ENCODE results near the gene SHROOM2.
"Not testable (repeated sequence)": the region's sequence is repeated elsewhere in the genome, so short reads cannot be mapped to it uniquely, and the experiment has no call there.

Gene SHROOM2

DNA sequence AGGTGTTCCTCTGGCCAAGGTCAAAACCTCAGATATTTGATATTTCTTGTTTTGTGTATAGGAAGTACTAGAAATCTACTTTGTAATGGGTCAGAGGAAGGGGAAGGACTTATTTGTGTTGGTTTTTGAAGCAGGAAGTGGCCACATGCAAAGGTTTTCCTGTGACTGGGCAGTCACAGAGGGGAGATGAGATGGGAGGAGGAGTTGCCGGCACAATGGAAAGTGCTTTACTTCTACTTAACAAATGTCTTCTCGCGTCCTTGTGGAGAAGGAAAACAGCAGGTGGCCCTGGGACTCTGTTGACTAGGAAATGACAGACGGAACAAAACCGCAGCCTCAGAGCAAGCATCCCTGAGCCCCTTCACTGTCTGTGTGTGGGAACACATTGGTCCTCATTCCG is 46.6 kb downstream of the SHROOM2 start:
- no peak for DNase-seq

DNA sequence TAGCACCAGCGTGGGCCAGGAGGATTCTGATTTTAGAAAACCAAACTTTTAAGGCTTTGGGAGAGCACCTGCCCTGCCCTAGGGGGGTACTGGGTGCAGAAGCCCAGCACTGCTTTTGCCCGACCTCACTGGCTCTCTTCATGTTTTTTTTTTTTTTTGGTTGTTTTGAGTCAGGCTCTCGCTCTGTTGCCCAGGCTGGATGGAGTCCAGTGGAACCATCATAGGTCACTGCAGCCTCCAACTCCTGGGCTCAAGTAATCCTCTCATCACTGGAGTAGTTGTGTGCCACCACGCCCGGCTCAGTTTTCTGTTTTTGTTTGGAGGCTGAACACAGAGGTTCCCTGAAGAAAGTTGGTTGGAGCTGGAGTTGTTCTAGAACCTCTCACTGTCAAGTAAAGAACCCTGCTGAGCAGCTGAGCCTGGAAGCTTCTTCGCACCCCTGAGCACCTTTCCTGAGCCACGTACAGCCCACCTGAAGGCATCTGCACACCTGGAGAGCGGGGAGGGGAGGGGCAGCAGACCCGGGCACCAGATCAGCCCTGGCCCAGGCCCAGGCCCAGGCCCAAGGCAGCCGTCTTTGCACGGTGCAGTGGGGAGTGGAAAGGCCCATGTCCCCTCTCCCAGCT is 49.5 kb downstream of the SHROOM2 start:
- DNase-seq, result no peak

DNA sequence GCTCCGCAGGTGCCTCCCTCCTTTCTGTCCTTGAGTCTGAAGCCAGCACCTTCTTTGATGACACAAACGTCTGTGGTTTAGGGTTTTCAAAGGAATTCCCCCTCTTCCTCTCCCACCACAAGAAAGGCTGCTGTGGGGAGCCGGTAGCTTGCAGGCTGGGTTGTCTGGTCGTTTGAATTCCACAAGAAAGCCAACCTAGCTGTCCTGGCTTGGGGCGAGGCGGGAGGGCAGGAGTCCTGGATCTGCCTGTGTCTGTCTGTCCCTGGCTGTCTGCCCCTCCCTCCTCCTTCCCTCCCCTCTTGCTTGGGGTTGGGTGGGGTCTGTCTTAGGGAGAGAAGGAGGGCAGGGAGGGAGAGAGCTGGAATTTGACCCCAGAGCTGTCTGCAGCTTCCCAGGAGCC is 56.3 kb downstream of the SHROOM2 start:
- no peak for DNase-seq

DNA sequence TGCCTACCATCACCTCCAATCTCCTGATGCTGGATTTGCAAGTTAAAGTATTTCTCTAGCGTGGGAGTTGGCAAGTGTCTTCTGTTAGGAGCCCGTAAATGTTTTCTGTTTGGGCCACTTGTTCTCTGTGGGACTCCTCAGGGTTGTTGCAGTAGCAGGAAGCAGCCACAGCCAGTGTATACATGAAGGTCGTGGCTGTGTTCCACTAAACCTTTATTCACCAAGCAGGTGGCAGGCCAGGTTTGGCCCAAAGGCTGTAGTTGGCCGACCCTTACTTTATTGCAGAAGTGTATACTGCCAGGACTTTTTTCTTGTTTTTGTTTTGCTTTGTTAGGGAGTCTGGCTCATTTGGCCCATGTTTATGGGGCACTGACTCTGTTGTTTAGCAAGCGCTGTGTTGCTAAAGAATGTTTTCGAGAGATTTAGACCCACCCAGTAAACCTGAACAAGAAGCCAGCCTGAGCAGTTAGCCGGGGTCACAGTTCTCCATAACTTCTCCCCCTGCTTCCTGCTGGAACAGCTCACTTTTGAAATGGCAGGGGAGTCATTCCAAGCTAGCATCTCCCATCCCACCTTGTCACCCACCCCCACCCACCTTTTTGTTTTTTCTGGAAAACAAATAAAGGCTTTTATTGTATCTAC is 58.8 kb downstream of the SHROOM2 start:
- DNase-seq, result no peak

DNA sequence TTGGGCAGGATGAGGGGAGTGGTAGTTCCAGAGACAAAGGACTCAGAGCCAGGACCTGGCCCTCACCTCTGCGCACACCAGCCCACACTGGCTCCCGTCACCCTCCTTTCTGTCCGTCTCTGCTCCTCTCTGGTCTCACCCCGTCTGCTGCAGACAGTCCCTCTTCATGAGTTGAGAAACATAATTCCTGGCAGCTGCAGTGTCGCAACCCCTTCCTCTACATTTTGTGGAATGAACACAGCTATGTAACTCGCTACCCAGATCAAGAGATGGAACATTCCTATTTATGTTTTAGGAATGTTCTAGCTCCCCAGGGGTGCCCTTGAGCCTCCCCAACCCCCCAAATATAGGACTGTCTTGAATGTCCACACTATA is 59.3 kb downstream of the SHROOM2 start:
- no peak for DNase-seq

DNA sequence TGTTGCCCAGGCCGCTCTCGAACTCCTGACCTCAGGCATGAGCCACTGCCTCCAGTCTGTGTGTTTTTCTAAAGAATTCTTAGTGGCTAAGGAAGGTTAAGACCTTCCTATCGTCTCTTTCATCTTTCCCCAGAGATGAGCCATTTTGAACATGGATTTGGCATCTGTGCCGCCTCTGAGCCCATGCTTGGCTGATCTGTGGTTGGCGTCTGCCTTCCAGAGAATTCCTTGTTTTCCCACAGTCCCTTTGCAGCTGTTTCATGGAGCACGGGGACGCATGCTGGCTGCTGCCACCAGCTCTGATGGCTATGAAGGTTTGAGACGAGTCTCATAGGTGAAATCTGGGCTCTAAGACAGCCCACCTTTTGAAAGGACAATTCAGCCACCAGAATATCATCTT is 60.4 kb downstream of the SHROOM2 start:
- no peak for DNase-seq

DNA sequence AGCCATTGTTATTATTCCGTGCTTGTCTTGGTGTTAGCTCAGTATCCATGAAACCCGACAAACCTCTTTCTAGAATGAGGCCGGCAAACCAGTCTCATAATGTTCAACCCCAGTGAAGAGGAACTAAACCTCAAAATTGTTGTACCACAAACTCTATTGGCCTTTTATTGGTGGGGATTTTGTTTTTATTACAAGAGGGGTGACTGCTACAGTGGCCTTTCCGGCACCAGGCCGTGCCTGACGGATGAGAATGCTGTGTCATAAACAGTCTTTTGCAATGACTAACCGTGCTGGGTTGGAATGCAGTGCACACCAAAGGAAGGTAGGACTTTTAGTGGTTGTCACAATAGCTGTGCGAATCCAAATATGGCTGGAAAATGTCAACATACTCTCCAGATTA is 60.8 kb downstream of the SHROOM2 start:
- no peak for DNase-seq

DNA sequence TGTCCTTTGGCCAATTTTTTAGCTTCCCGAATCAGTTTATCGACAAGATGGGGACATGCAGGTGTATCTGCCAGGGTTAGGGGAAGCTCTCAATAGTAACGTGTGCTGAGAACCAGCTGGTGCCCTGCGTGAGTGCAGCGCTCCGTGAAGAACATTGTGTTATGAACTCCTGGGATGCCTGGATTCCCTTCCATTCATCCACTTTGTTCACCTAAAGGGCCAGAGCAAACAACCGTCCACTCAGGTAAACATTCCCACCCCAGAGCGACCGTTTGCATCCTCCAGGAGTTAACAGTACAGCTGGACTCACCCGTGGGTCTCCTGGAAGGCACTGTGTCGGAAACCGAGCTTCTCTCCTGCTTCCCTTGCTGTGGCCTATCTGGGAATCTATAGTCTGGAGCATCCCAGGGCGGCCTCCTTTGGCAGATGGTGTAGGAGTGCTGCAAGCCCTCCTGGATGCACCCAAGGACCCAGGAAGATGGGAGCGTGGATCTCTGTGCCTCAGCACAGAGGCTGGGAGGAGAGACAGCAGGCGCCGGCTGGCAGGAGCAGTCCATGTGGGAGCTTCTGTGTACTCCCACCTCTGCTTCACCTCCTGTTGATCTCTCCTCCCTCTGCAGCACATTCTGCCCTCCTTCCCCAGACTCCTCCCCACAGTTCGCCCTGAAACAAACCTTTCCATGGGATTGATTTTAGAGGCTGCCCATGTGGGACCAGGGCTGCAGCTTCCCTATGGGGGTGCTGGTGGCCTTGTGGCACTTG is 62.7 kb downstream of the SHROOM2 start:
- peak; percentile 80 for DNase-seq

DNA sequence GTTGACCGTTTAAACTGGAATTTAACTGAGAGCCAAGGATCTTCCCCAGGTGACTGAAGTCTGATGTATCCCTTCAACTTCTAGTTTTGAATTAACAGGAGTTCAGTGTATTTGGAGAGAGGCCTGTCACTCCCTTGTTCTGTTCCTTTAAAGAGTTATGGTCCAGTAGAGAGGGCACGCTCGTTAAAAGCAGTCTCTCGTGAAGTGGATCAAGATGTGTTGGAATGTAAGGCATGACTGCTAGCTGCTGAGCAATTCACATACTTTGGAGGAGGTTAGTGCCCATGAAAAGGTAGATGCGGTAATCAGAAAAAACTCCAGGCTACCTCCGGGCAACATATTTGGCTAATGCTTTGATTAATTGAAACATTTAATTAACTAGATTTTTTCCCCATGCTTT is 65.7 kb downstream of the SHROOM2 start:
- no peak for DNase-seq

DNA sequence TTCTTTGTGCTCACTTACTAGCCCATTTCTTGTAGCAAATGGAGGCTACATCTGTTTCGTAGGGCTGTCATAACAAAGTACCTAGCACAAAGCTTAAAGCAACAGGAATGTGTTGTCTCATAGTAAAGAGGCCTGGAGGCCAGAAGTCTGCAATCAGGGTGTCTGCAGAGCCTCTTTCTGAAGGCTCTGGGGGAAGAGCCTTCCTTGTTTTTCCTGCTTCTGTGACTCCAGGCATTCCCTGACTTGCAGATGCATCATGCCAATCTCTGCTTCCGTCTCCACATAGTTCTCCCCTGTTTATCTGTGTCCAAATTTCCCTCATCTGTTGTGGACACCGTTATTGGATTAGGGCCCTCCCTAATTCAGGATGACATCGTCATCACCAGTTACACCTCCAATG is 67.1 kb downstream of the SHROOM2 start:
- no peak for DNase-seq

DNA sequence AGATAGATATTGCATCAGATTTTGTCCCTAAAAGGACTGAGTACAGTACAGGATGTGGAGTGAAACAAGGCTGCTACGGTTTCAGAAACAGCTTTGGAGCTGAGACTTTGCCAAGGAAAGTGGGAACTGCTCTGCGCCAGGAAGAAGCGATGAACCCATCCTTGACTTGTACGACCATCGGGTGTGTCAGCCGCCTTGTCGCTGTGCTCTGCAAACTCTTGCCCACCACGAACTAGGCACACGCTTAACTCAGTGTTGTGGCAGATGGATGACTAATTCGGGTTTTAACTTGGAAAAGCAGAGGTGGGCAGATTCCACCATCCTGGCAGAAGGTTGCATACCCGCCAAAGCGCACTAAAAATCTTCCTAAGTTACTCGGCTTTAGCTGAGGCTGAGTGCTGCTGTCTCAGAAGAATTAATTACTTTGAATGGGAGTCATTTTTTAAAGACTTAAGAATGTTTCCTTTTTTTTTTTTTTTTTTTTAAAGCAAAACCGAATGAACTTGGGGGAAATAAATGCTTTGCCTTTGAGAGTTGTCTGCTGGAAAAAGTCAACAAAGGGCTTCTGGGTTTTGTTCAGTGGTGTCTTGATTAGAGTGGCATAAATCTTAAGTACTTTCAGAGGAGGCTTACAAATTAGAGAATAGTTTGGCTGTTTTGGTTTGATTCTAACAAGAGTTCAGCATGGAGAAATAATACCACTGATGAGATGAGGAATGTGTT is 69.5 kb downstream of the SHROOM2 start:
- DNase-seq, result no peak

DNA sequence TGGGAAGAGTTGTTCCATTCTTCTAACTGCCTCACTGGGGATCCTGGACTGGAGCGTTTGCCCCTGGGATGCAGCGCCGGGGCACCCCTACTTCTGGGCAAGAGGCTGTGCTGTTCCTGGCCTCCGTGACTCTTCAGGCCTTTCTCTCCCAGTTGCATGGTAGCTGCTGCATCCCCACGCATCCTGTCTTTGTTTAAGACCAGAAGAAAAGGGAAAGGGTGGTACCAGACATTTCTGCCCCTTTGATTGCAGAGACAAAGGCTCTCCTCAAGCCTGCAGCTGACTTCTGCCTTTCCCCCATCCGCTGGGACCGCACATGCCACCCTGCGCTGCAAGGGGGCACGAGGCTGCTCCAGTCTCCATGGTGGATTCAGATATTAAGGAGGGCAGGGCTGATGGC is 70.4 kb downstream of the SHROOM2 start:
- DNase-seq, result no peak

DNA sequence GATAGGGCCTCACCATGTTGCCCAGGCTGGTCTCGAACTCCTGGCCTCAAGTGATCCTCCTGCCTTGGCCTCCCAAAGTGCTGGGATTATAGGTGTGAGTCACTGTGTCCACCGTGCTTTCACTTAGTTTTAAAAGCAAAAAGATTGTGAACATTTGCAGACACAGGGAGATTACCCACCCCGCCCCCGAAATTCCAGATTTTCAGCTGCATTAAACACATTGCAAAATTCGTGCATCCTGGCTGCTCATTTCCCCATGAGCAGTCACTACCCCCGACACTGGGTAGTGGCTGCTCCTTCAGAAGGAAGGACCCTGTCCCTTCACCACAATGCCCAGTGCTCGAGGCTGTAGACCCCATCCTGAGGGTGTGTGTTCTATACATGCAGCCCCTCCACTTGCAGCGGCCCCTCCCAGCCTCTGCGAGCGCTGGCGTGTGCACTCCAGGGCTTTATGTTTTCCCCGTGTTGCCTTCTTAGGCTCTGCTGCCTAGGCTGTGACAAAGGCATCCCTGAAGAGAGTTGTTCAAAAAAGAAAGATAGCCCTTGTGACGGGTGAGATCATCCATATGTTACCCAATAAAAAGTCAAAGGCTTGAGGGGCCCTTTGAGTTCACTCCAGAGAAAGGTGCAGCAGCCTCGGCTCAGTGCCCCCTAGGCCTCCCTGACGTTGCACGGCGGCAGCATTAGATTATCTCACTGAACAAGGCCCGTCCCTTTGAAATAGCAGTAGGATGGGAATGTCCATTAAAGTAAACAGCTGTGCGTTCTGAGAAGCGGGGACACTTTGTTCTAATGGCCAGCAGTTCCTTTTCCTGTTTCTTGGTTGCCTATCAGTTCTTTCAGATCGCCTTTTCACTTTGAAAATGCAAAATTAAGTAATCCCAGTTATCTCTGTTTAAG is 71.6 kb downstream of the SHROOM2 start:
- no peak for DNase-seq

DNA sequence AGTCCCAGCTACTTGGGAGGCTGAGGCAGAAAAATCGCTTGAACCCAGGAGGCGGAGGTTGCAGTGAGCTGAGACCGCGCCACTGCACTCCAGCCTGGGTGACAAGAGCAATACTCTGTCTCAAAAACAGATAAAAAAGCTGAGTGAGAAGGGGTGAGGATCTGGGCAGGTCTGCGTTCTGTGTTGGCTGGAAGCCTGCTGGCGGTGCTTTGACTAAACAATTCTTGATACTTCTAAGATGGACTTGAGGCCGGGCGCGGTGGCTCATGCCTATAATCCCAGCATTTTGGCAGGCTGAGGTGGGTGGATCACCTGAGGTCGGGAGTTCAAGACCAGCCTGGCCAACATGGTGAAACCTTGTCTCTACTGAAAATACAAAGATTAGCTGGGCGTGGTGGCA is 72.5 kb downstream of the SHROOM2 start:
- DNase-seq, result not testable (repeated sequence)

DNA sequence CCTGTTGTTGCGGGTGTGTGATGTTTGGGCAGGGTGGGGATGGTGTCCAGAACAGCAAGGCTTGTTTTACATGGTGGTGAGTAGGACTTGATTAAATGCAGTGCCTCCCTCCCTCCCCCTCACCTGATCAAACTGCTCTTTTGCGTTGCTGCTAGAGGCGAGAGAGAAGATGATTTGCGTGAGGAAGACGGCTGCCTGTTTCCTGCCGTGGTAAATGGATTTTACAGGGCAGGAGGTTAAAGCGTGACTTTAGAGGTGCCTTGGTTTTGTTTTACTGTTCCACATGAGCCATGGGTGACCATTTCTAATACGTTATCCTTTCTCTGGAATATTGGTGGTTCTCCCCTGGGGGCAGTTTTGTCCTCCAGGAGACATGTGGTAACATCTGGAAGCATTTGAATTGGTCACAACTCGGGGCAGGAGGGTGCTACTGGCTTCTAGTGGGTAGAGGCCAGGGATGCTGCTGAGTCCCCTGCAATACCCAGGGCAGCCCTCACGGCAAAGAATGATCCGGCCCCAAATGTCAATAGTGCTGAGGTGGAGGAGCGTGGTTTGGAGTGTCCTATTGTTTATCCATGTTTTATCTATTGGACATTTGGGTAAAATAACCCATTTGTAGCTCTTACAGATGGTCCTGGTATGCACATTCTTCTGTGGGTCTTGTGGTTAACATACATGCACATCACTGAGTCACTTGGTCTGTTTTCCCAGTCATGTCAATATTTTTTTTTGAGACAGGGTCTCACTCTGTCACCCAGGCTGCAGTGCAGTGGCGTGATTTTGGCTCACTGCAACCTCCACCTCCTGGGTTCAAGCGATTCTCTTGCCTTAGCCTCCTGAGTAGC is 73.7 kb downstream of the SHROOM2 start:
- DNase-seq, result no peak

DNA sequence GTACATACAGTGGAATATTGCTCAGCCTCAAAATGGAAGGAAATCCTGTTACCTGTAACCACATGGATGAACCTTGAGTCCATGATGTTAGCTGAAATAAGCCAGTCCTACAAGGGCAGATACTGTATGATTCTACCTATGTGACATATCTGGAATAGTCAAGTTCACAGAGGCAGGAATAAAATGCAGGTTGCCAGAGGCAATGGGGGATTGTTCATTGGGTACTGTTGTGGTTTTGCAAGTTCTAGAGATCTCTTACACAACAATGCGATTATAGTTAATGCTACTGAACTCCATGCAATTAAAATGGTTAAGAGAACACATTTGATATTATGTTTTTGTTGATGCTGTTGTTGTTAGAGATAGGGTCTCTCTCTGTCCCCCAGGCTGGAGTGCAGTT is 74.6 kb downstream of the SHROOM2 start:
- no peak for DNase-seq

DNA sequence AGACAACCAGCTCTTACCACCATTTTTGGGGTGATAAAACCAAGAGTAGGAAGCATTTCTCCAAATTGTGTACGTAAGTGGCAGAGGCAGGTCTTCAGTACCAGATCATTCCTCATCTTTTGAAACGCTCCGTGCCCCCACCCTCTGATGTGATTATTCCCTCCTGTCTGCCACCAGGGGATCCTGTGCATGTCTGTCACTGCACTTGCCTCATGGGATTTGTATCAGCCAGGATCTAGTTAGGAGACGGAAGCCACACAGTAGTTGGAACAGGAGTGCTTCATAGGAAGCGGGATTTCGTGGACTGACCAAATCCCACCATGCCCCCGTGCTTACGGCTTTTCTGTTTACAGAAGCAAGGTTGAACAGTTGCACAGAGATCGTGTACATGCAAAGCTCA is 75.5 kb downstream of the SHROOM2 start:
- no peak for DNase-seq

DNA sequence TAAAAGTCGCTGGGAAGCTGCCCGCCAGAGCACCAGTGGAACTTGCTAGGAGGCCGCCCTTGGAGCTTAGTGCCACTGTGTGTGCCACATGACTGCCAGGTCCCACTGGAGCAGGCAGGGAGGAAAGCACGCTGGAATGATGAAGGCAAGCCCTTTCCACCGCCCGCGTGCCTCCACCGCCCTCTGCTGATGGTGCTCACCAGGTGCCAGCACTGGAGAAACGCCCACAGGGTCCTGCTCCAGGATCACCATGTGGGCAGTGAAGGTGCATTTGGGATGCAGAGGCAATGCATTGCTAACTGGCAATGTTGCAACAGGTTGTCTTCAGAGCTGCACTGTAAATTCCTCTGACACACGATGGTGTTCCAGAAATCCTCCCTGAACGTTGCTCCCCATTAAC is 76.3 kb downstream of the SHROOM2 start:
- no peak for DNase-seq

DNA sequence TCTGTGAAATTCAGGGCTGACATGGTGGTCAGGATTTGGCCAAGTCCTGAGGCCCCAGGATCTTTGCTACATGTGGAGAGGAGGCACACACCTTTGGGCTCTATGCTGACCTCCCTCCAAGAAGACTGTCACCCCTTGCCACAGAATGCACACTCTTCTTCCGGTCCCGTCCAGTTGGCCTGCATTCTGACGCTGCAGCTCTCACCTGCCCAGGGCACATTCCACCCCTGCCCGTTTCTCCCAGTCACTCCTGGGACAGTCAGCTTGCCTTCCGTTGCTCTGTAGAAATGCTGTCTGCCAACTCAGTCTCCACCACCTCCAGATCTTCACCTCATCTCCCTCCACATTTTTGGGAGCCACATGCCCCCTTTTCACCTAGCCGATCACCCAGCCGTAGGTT is 76.7 kb downstream of the SHROOM2 start:
- no peak for DNase-seq

DNA sequence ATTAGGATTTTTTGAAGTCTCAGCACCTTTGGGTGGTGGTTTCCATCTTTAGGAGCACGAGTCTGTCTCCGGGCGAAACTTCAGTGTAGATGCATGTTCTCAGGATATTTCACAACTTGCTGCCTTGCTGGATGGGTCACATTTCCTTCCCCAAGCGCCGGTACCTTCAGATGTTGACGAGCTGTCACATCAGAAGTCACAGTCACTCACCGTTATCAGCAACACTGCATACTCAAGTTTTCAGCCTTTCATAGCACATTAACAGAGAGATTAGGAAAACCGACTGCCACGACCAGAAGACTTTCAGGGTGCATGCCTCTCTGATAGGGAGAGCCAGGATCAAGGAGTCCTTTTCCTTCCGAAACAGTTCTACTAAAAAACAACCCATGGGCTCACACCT is 77.8 kb downstream of the SHROOM2 start:
- DNase-seq, result no peak

DNA sequence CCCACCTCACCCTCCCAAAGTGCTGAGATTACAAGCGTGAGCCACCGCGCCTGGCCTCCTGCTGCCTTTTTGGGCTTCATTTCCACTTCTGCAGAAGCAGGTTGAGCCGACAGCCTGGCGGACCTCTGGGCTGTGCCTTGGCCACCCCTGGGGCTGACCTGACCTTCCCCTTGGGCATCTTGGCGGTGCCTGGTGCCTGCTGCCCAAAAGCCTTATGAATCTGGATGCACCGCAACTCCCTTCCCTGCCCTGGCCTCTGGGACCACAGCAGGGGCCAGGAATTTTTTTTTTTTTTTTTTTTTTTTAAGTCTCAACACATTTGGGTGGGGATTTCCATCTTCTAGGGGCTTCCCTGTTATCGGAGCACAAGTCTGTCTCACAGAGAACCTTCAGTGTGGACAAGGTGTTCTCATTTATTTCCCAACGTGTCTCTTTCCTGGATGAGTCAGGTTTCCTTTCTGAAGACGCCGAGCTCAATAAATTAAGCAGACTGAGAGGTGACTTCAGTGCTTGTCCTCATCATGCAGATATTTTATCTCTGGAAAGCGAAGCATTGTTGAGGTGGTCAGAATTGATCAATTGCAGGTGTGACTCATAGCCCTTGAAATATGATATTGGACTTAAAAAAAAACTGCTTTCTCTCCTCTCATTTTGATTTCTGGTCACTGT is 79.7 kb downstream of the SHROOM2 start:
- no peak for DNase-seq
